Activated CD4-positive, alpha-beta T cell treated with anti-CD3 and anti-CD28 coated beads, Interleukin-2, amount 10 ng/mL, durations not matched to agents 24 days and 14 days (primary cell): ENCODE results near the gene NPC1L1. TPM values are rescaled to one million over a fixed set of nuclear protein-coding genes. Genes with fewer than 3 reads are reported as not detected.
"Not testable (repeated sequence)": the region's sequence is repeated elsewhere in the genome, so short reads cannot be mapped to it uniquely, and the experiment has no call there.

Source experiments
- DNase-seq: peaks from one replicate; pipeline ENCODE4 v3.0.0; 2022
- H3K27ac Mint-ChIP-seq: one replicate; pipeline ENCODE4 v1.8.0; 2022; ENCODE audit warnings: mild to moderate bottlenecking, mixed read lengths
- H3K27me3 Mint-ChIP-seq: one replicate; pipeline ENCODE4 v1.8.0; 2022; ENCODE audit warnings: mixed read lengths
- H3K36me3 Mint-ChIP-seq: one replicate; pipeline ENCODE4 v1.8.0; 2022; ENCODE audit warnings: low read depth, mild to moderate bottlenecking, mixed read lengths
- H3K4me1 Mint-ChIP-seq: one replicate; pipeline ENCODE4 v1.8.0; 2021; ENCODE audit warnings: mixed read lengths
- H3K4me3 Mint-ChIP-seq: one replicate; pipeline ENCODE4 v1.8.0; 2022; ENCODE audit warnings: mild to moderate bottlenecking, moderate library complexity, mixed read lengths
- H3K9me3 Mint-ChIP-seq: one replicate; pipeline ENCODE4 v1.8.0; 2021; ENCODE audit warnings: mixed read lengths
- intact Hi-C: fragments of 100-400 bp; cut with micrococcal nuclease; formaldehyde crosslinking; loops from one replicate; pipeline ENCODE4 v1.15.1; 2023
- total RNA-seq: library from RNA; stranded (reverse); gene quantifications from 2 replicates; pipeline ENCODE4 v1.2.3, GENCODE V29; 2022

The NPC1L1 gene
- total RNA-seq, 1 donor from 2014 or later = not detected

- peak overlapping the region; percentile 92 for H3K4me3 Mint-ChIP-seq
Observed at GRCh38 chr7:44572771-44573170, 31.6 kb upstream of the NPC1L1 start.

GRCh38 chr7:44569959-44570358, 28.8 kb upstream of the NPC1L1 start:
- intact Hi-C loops = no loop called here
- no peak for DNase-seq
- peaks cover 78% of the 10 kb centered on the region for H3K36me3 Mint-ChIP-seq
- H3K9me3 Mint-ChIP-seq = no peaks in the 10 kb centered on the region
- no peak overlapping the region for H3K27ac Mint-ChIP-seq
- no peaks in the 10 kb centered on the region for H3K27me3 Mint-ChIP-seq
- no peak overlapping the region for H3K4me3 Mint-ChIP-seq
- peaks cover 18% of the 10 kb centered on the region for H3K4me1 Mint-ChIP-seq

More at GRCh38 chr7:44572771-44573170, 31.6 kb upstream of the NPC1L1 start:
- intact Hi-C loops = loop anchor here (2.0 kb wide), 1 partner anchor 312 kb away; the partner anchor contains the start of gene PURB
- peaks cover 27% of the 10 kb centered on the region for H3K4me1 Mint-ChIP-seq
- H3K27ac Mint-ChIP-seq = peak overlapping the region; percentile 96
- H3K27me3 Mint-ChIP-seq = no peaks in the 10 kb centered on the region
- H3K36me3 Mint-ChIP-seq = peaks cover 68% of the 10 kb centered on the region
- no peaks in the 10 kb centered on the region for H3K9me3 Mint-ChIP-seq
- no peak for DNase-seq

GRCh38 chr7:44568771-44569560, 27.8 kb upstream of the NPC1L1 start:
- intact Hi-C loops = no loop called here
- H3K36me3 Mint-ChIP-seq = peaks cover 83% of the 10 kb centered on the region

GRCh38 chr7:44567884-44568283, 26.8 kb upstream of the NPC1L1 start:
- Mint-ChIP-seq H3K4me1 (peaks cover 8% of the 10 kb centered on the region), H3K36me3 (peaks cover 77% of the 10 kb centered on the region), H3K4me3 (no peak overlapping the region), H3K27ac (no peak overlapping the region), H3K9me3 (no peaks in the 10 kb centered on the region), H3K27me3 (no peaks in the 10 kb centered on the region)
- intact Hi-C loops = no loop called here
- DNase-seq = no peak

More at GRCh38 chr7:44568771-44569560, 27.8 kb upstream of the NPC1L1 start:
- H3K9me3 Mint-ChIP-seq = no peaks in the 10 kb centered on the region
- peaks cover 9% of the 10 kb centered on the region for H3K4me1 Mint-ChIP-seq
- no peak overlapping the region for H3K27ac Mint-ChIP-seq
- no peak overlapping the region for H3K4me3 Mint-ChIP-seq
- no peak for DNase-seq
- no peaks in the 10 kb centered on the region for H3K27me3 Mint-ChIP-seq

- intact Hi-C loops = no loop called here
- H3K36me3 Mint-ChIP-seq = peaks cover 66% of the 10 kb centered on the region
- no peaks in the 10 kb centered on the region for H3K4me1 Mint-ChIP-seq
- no peak for DNase-seq
- H3K4me3 Mint-ChIP-seq = no peak overlapping the region
- H3K9me3 Mint-ChIP-seq = no peaks in the 10 kb centered on the region
- H3K27me3 Mint-ChIP-seq = no peaks in the 10 kb centered on the region
- H3K27ac Mint-ChIP-seq = no peak overlapping the region
Observed at GRCh38 chr7:44566680-44567079, 25.6 kb upstream of the NPC1L1 start.

- Mint-ChIP-seq H3K36me3 (peaks cover 59% of the 10 kb centered on the region), H3K27ac (no peak overlapping the region)
Observed at GRCh38 chr7:44565795-44566559, 24.8 kb upstream of the NPC1L1 start.

GRCh38 chr7:44565097-44565794, 24.1 kb upstream of the NPC1L1 start:
- no peaks in the 10 kb centered on the region for H3K9me3 Mint-ChIP-seq
- no peaks in the 10 kb centered on the region for H3K27me3 Mint-ChIP-seq
- DNase-seq = peak; percentile 90
- H3K36me3 Mint-ChIP-seq = peaks cover 53% of the 10 kb centered on the region
- no peak overlapping the region for H3K4me3 Mint-ChIP-seq
- H3K27ac Mint-ChIP-seq = peak overlapping the region; percentile 38
- intact Hi-C loops = loop anchor here (2.0 kb wide), 2 partner anchors 216 to 324 kb away; no protein-coding TSS in a partner anchor
- no peaks in the 10 kb centered on the region for H3K4me1 Mint-ChIP-seq

More at GRCh38 chr7:44565795-44566559, 24.8 kb upstream of the NPC1L1 start:
- Mint-ChIP-seq H3K4me3 (no peak overlapping the region), H3K27me3 (no peaks in the 10 kb centered on the region), H3K9me3 (no peaks in the 10 kb centered on the region), H3K4me1 (no peaks in the 10 kb centered on the region)
- intact Hi-C loops = loop anchor here (2.0 kb wide), 2 partner anchors 217 to 325 kb away; no protein-coding TSS in a partner anchor
- DNase-seq = no peak

GRCh38 chr7:44564606-44565005, 23.5 kb upstream of the NPC1L1 start:
- intact Hi-C loops = loop anchor here (2.0 kb wide), 2 partner anchors 216 to 324 kb away; no protein-coding TSS in a partner anchor
- H3K4me3 Mint-ChIP-seq = no peak overlapping the region
- H3K4me1 Mint-ChIP-seq = no peaks in the 10 kb centered on the region
- DNase-seq = no peak
- H3K27ac Mint-ChIP-seq = no peak overlapping the region
- H3K9me3 Mint-ChIP-seq = no peaks in the 10 kb centered on the region
- no peaks in the 10 kb centered on the region for H3K27me3 Mint-ChIP-seq
- H3K36me3 Mint-ChIP-seq = peaks cover 49% of the 10 kb centered on the region

GRCh38 chr7:44563171-44563679, 22.1 kb upstream of the NPC1L1 start:
- no peaks in the 10 kb centered on the region for H3K4me1 Mint-ChIP-seq
- H3K9me3 Mint-ChIP-seq = no peaks in the 10 kb centered on the region
- intact Hi-C loops = no loop called here
- H3K27me3 Mint-ChIP-seq = no peaks in the 10 kb centered on the region
- no peak overlapping the region for H3K4me3 Mint-ChIP-seq
- no peak for DNase-seq
- H3K36me3 Mint-ChIP-seq = peaks cover 37% of the 10 kb centered on the region
- no peak overlapping the region for H3K27ac Mint-ChIP-seq

GRCh38 chr7:44562622-44562962, 21.5 kb upstream of the NPC1L1 start:
- H3K27ac Mint-ChIP-seq, H3K27me3 Mint-ChIP-seq, DNase-seq, H3K9me3 Mint-ChIP-seq, intact Hi-C loops, H3K4me3 Mint-ChIP-seq, H3K4me1 Mint-ChIP-seq: not testable (repeated sequence)
- peaks cover 32% of the 10 kb centered on the region for H3K36me3 Mint-ChIP-seq

- Mint-ChIP-seq H3K4me3 (no peak overlapping the region), H3K27ac (no peak overlapping the region), H3K27me3 (peaks cover 2% of the 10 kb centered on the region), H3K9me3 (no peaks in the 10 kb centered on the region), H3K4me1 (no peaks in the 10 kb centered on the region), H3K36me3 (peaks cover 27% of the 10 kb centered on the region)
- DNase-seq = no peak
- intact Hi-C loops = no loop called here
Observed at GRCh38 chr7:44561962-44562621, 21.0 kb upstream of the NPC1L1 start.

GRCh38 chr7:44561481-44561880, 20.4 kb upstream of the NPC1L1 start:
- Mint-ChIP-seq H3K36me3 (peaks cover 23% of the 10 kb centered on the region), H3K9me3 (no peaks in the 10 kb centered on the region)

GRCh38 chr7:44559485-44559884, 18.4 kb upstream of the NPC1L1 start:
- no peaks in the 10 kb centered on the region for H3K4me1 Mint-ChIP-seq

More at GRCh38 chr7:44561481-44561880, 20.4 kb upstream of the NPC1L1 start:
- peaks cover 3% of the 10 kb centered on the region for H3K27me3 Mint-ChIP-seq
- H3K4me3 Mint-ChIP-seq = no peak overlapping the region
- intact Hi-C loops = no loop called here
- H3K27ac Mint-ChIP-seq = no peak overlapping the region
- no peaks in the 10 kb centered on the region for H3K4me1 Mint-ChIP-seq
- no peak for DNase-seq

More at GRCh38 chr7:44559485-44559884, 18.4 kb upstream of the NPC1L1 start:
- no peak overlapping the region for H3K27ac Mint-ChIP-seq
- no peak for DNase-seq
- H3K4me3 Mint-ChIP-seq = no peak overlapping the region
- peaks cover 10% of the 10 kb centered on the region for H3K27me3 Mint-ChIP-seq
- H3K9me3 Mint-ChIP-seq = no peaks in the 10 kb centered on the region
- peaks cover 9% of the 10 kb centered on the region for H3K36me3 Mint-ChIP-seq
- intact Hi-C loops = no loop called here
